ENCODE data around the gene ASTL. TPM values are rescaled to one million over a fixed set of nuclear protein-coding genes. Genes with fewer than 3 reads are reported as not detected.

The ASTL gene
- total RNA-seq, 1 donor from 2014 or later = not detected

- H3K4me3 ChIP-seq (ENCODE audit: low read depth, low read length) = no peak overlapping the region
- peaks cover 16% of the 10 kb centered on the region for H3K27me3 ChIP-seq (ENCODE audit: control insufficient read depth, insufficient read depth, low read length)
- DNase-seq (ENCODE audit: low read depth) = no peak
- TF ChIP-seq, protein P1, sequence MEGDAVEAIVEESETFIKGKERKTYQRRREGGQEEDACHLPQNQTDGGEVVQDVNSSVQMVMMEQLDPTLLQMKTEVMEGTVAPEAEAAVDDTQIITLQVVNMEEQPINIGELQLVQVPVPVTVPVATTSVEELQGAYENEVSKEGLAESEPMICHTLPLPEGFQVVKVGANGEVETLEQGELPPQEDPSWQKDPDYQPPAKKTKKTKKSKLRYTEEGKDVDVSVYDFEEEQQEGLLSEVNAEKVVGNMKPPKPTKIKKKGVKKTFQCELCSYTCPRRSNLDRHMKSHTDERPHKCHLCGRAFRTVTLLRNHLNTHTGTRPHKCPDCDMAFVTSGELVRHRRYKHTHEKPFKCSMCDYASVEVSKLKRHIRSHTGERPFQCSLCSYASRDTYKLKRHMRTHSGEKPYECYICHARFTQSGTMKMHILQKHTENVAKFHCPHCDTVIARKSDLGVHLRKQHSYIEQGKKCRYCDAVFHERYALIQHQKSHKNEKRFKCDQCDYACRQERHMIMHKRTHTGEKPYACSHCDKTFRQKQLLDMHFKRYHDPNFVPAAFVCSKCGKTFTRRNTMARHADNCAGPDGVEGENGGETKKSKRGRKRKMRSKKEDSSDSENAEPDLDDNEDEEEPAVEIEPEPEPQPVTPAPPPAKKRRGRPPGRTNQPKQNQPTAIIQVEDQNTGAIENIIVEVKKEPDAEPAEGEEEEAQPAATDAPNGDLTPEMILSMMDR (IDR thresholded peaks at IDR 0.05; ENCODE audit: insufficient read depth, low read length, poor library complexity, severe bottlenecking) = no peak
- no peaks in the 10 kb centered on the region for H3K36me3 ChIP-seq (ENCODE audit: control insufficient read depth, insufficient read depth, low read length)
Observed at GRCh38 chr2:96105994-96106715, 32.1 kb downstream of the ASTL start.

GRCh38 chr2:96105152-96105915 is 33.0 kb downstream of the ASTL start:
- TF ChIP-seq, protein P1 (IDR thresholded peaks at IDR 0.05; ENCODE audit: insufficient read depth, low read length, poor library complexity, severe bottlenecking) = no peak
- Histone ChIP-seq H3K4me3 (ENCODE audit: low read depth, low read length) (no peak overlapping the region), H3K27me3 (ENCODE audit: control insufficient read depth, insufficient read depth, low read length) (peaks cover 16% of the 10 kb centered on the region), H3K36me3 (ENCODE audit: control insufficient read depth, insufficient read depth, low read length) (no peaks in the 10 kb centered on the region)
- DNase-seq (ENCODE audit: low read depth) = no peak

- TF ChIP-seq, protein P1 (IDR thresholded peaks at IDR 0.05; ENCODE audit: insufficient read depth, low read length, poor library complexity, severe bottlenecking) = no peak
- Histone ChIP-seq H3K4me3 (ENCODE audit: low read depth, low read length) (no peak overlapping the region), H3K27me3 (ENCODE audit: control insufficient read depth, insufficient read depth, low read length) (peaks cover 16% of the 10 kb centered on the region), H3K36me3 (ENCODE audit: control insufficient read depth, insufficient read depth, low read length) (no peaks in the 10 kb centered on the region)
- no peak for DNase-seq (ENCODE audit: low read depth)
Observed at GRCh38 chr2:96104487-96104861, 33.8 kb downstream of the ASTL start.

GRCh38 chr2:96103761-96104486 is 34.4 kb downstream of the ASTL start:
- DNase-seq (ENCODE audit: low read depth) = no peak
- Histone ChIP-seq H3K27me3 (ENCODE audit: control insufficient read depth, insufficient read depth, low read length) (peaks cover 15% of the 10 kb centered on the region), H3K36me3 (ENCODE audit: control insufficient read depth, insufficient read depth, low read length) (no peaks in the 10 kb centered on the region), H3K4me3 (ENCODE audit: low read depth, low read length) (no peak overlapping the region)
- TF ChIP-seq, protein P1 (IDR thresholded peaks at IDR 0.05; ENCODE audit: insufficient read depth, low read length, poor library complexity, severe bottlenecking) = no peak

GRCh38 chr2:96103187-96103601 is 35.1 kb downstream of the ASTL start:
- DNase-seq (ENCODE audit: low read depth) = no peak
- H3K27me3 ChIP-seq (ENCODE audit: control insufficient read depth, insufficient read depth, low read length) = peaks cover 8% of the 10 kb centered on the region
- no peaks in the 10 kb centered on the region for H3K36me3 ChIP-seq (ENCODE audit: control insufficient read depth, insufficient read depth, low read length)
- TF ChIP-seq, protein P1 (IDR thresholded peaks at IDR 0.05; ENCODE audit: insufficient read depth, low read length, poor library complexity, severe bottlenecking) = no peak
- H3K4me3 ChIP-seq (ENCODE audit: low read depth, low read length) = no peak overlapping the region

All from kidney epithelial cell (primary cell).